Measurements from ENCODE around the gene ACTN4. TPM values are rescaled to one million over a fixed set of nuclear protein-coding genes. Genes with fewer than 3 reads are reported as not detected.

ACTN4 gene
- total and polyA plus RNA-seq, 11 donors, result 100 to 307 (median 149) TPM

GRCh38 chr19:38763795-38764220 is 116.4 kb downstream of the ACTN4 start:
- 92 to 98% (median 95%) methylated on average over 3 of the region's 3 CpGs for WGBS, 4 donors
- Histone ChIP-seq H3K4me1 (no peaks in the 10 kb centered on the region), H3K4me3 (no peak overlapping the region), H3K27ac (no peak overlapping the region), H3K36me3 (no peaks in the 10 kb centered on the region), H3K27me3 (no peaks in the 10 kb centered on the region), H3K9me3 (no peaks in the 10 kb centered on the region)
- ATAC-seq (no peak), DNase-seq (no peak)
- intact Hi-C loops (cut with DNase I), result no loop called here
- no peak for TF ChIP-seq CTCF (IDR thresholded peaks at IDR 0.05)
- no peak for TF ChIP-seq POLR2A (IDR thresholded peaks at IDR 0.05)

- 89 to 98% (median 97%) methylated on average over 2 of the region's 2 CpGs for WGBS, 4 donors
- intact Hi-C loops (cut with DNase I), result loop anchor here in 1 of 10 donors (5.0 kb wide), 1 partner anchor 33 kb away; no protein-coding TSS in a partner anchor
- H3K4me1 ChIP-seq, result peaks cover 0 to 12% (median 2%) of the 10 kb centered on the region in 12 donors
- H3K36me3 ChIP-seq, result no peaks in the 10 kb centered on the region
- no peak for TF ChIP-seq POLR2A (IDR thresholded peaks at IDR 0.05)
- TF ChIP-seq CTCF (IDR thresholded peaks at IDR 0.05), result no peak
- DNase-seq, result no peak
- no peaks in the 10 kb centered on the region for H3K9me3 ChIP-seq
- no peaks in the 10 kb centered on the region for H3K27me3 ChIP-seq
- no peak overlapping the region for H3K27ac ChIP-seq
- ATAC-seq, result no peak
- H3K4me3 ChIP-seq, result no peak overlapping the region
Observed at GRCh38 chr19:38765214-38765613, 117.8 kb downstream of the ACTN4 start.

- WGBS, 4 donors, result 90 to 93% (median 92%) methylated on average over 10 of the region's 10 CpGs
Observed at GRCh38 chr19:38766276-38767047, 119.0 kb downstream of the ACTN4 start.

More at GRCh38 chr19:38766276-38767047, 119.0 kb downstream of the ACTN4 start:
- ATAC-seq (no peak), DNase-seq (no peak)
- TF ChIP-seq CTCF (IDR thresholded peaks at IDR 0.05), result no peak
- TF ChIP-seq POLR2A (IDR thresholded peaks at IDR 0.05), result no peak
- H3K36me3 ChIP-seq, result no peaks in the 10 kb centered on the region
- H3K4me3 ChIP-seq, result no peak overlapping the region
- H3K27me3 ChIP-seq, result no peaks in the 10 kb centered on the region
- H3K4me1 ChIP-seq, result peaks cover 0 to 12% (median 2%) of the 10 kb centered on the region in 12 donors
- intact Hi-C loops (cut with DNase I), result loop anchor here in 1 of 10 donors (5.0 kb wide), 1 partner anchor 34 kb away; no protein-coding TSS in a partner anchor
- no peak overlapping the region for H3K27ac ChIP-seq
- no peaks in the 10 kb centered on the region for H3K9me3 ChIP-seq

Data from heart left ventricle (tissue), 16 donors.